GM12878 (cell line): ENCODE results near the gene PPP1R10. TPM values are rescaled to one million over a fixed set of nuclear protein-coding genes. Genes with fewer than 3 reads are reported as not detected.

Source experiments
- ASH2L ChIP-seq: fragments of 300-600, 200-600 bp; sonication (generic); IDR thresholded peaks from 2 replicates; pipeline ENCODE4 v1.6.1; 2017; ENCODE audit warnings: low read depth, mild to moderate bottlenecking, borderline replicate concordance
- FOXK2 ChIP-seq: fragments of 450-650 bp; IDR thresholded peaks from 2 replicates; pipeline ENCODE4 v1.6.1; 2017; ENCODE audit warnings: mild to moderate bottlenecking, moderate library complexity
- GATAD2B ChIP-seq: fragments of 450-650 bp; conservative IDR thresholded peaks from 2 replicates; pipeline ENCODE4 v1.6.1; 2017; ENCODE audit warnings: low read depth, mild to moderate bottlenecking, moderate library complexity
- IKZF2 ChIP-seq, 2 experiments: fragments of 450-650 bp; IDR thresholded peaks; 2 replicates each; pipeline ENCODE4 v1.6.1; 2017; ENCODE audit warnings: mild to moderate bottlenecking in 2 of 2, moderate library complexity in 2 of 2
- NR2F1 ChIP-seq: fragments of 450-650 bp; conservative IDR thresholded peaks from 2 replicates; pipeline ENCODE4 v1.6.1; 2017; ENCODE audit warnings: mild to moderate bottlenecking
- POLR2AphosphoS2 ChIP-seq: IDR thresholded peaks from 2 replicates; pipeline ENCODE4 v1.6.1; 2011; ENCODE audit warnings: low read depth, mild to moderate bottlenecking, low read length, improper control_type of control experiment, moderate library complexity
- POLR2AphosphoS5 ChIP-seq: IDR thresholded peaks from 2 replicates; pipeline ENCODE4 v1.6.1; 2011; ENCODE audit warnings: mild to moderate bottlenecking, low read length, inconsistent platforms
- RAD21 ChIP-seq: IDR thresholded peaks from 2 replicates; pipeline ENCODE4 v1.6.1; 2011; ENCODE audit warnings: mild to moderate bottlenecking, low read depth, low read length, moderate library complexity; ENCODE audit not compliant: insufficient read depth
- RELA ChIP-seq: fragments of 450-650 bp; IDR thresholded peaks from 2 replicates; pipeline ENCODE4 v1.8.0; 2014; ENCODE audit warnings: borderline replicate concordance; ENCODE audit not compliant: partially characterized antibody
- SMC3 ChIP-seq: IDR thresholded peaks from 2 replicates; pipeline ENCODE4 v1.6.1; 2011; ENCODE audit warnings: low read length, improper control_type of control experiment, borderline replicate concordance
- WRNIP1 ChIP-seq: IDR thresholded peaks from 2 replicates; pipeline ENCODE4 v1.6.1; 2011; ENCODE audit warnings: low read depth, low read length, improper control_type of control experiment, borderline replicate concordance
- ZNF384 ChIP-seq: IDR thresholded peaks from 2 replicates; pipeline ENCODE4 v1.6.1; 2012; ENCODE audit warnings: low read depth, mild to moderate bottlenecking, low read length, improper control_type of control experiment, borderline replicate concordance
- polyA plus RNA-seq, 11 experiments: library from polyadenylated mRNA; depleted of rRNA in 4 of 11; unstranded in 6 of 11; stranded (reverse) in 5 of 11; fragments of >200 nt; fragmentation: Nextera tagmentation in 4 of 11; fragmentation: Illumina TruSeq in 1 of 11; extraction: Ambion mirVana in 4 of 11; extraction: Trizol in 1 of 11; gene quantifications; 1 replicate in 1 of 11; 2 replicates in 10 of 11; pipeline versions ENCODE4 v1.2.1 to v1.2.3, GENCODE V29; 2011 to 2016; ENCODE audit warnings: inconsistent platforms in 2 of 11, missing spikeins in 2 of 11, low read depth in 1 of 11
- total RNA-seq, 4 experiments: library from RNA; depleted of rRNA in 3 of 4; stranded (reverse); fragments of >200 nt in 3 of 4; fragmentation: Illumina TruSeq in 1 of 4; extraction: Trizol in 1 of 4; gene quantifications; 2 replicates each; pipeline versions ENCODE4 v1.2.1 to v1.2.3, GENCODE V29; 2013 to 2021
- TF ChIP-seq, protein P1 (sequence below): fragments of 450-650 bp; IDR thresholded peaks from 2 replicates; pipeline ENCODE4 v1.6.1; 2018; ENCODE audit warnings: mild to moderate bottlenecking, low read depth, moderate library complexity; ENCODE audit not compliant: partially characterized antibody
- TF ChIP-seq, protein P2 (sequence below), 3 experiments: IDR thresholded peaks in 2 of 3; conservative IDR thresholded peaks in 1 of 3; 2 replicates each; pipeline ENCODE4 v1.5.1; 2011; ENCODE audit warnings: low read depth in 3 of 3, low read length in 3 of 3, mild to moderate bottlenecking in 3 of 3, control low read depth in 2 of 3, moderate library complexity in 2 of 3, inconsistent platforms in 1 of 3, mixed read lengths in 1 of 3; ENCODE audit not compliant: control insufficient read depth in 2 of 3, insufficient read depth in 1 of 3; ENCODE audit errors: extremely low read depth in 1 of 3
- TF ChIP-seq, protein P3 (sequence below): fragments of 450-650 bp; IDR thresholded peaks from 2 replicates; pipeline ENCODE4 v1.6.1; 2017; ENCODE audit warnings: borderline replicate concordance
- TF ChIP-seq, protein P4 (sequence below): IDR thresholded peaks from 2 replicates; pipeline ENCODE4 v1.6.1; 2012; ENCODE audit warnings: low read length, inconsistent platforms
- TF ChIP-seq, protein P5 (sequence below): IDR thresholded peaks from 2 replicates; pipeline ENCODE4 v1.6.1; 2011; ENCODE audit warnings: low read depth, low read length, improper control_type of control experiment, borderline replicate concordance
- TF ChIP-seq, protein P6 (sequence below): fragments of 450-650 bp; IDR thresholded peaks from 2 replicates; pipeline ENCODE4 v1.6.1; 2016; ENCODE audit warnings: mild to moderate bottlenecking

The PPP1R10 gene
- total and polyA plus RNA-seq, 10 of the 15 experiments (the other 5 are each of a cell fraction or from before 2014, with no cell fraction given), result 11.3 to 83.8 (median 41.2) TPM

DNA sequence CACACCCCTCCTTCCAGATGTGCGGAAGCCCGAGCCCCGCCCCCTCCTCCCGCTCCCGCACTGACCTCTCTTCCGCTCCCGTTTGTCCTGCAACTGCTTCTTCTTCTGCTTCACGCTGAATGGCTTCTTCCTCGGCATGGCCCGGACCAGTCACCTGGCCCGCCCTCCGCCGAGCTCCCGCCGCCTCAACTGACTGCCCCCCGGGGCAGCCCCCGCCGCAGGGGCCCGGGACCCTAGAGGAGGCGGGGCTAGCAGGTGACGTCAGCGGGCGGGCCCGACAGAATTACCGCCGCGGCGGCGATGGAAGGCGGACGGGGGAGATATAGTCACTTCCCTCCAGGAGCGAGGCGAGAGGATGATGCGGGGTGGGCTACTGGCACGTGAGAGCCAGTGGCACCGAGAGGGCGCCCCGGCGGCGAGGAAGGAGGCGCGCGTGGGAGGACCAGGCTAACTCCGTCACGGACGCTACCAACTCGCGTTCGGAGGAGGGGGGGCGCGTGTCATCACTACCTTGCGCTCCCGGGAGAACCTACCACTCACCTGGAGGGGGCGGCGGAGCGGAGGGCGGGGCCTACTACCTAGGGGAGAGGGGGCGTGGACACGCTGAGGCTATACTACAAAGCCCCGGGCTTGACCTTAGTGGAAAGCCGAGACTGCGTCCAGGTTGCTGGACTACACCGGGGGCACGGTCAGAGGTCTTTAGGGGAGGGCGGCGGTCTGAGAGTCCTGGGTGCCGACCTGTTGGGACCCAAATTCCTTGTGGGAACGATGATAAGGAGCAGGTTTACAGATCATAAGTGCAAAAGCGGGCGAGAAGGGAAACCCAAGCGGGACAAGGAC lies 60.8 kb downstream of the PPP1R10 start, which contains the start of gene GNL1 (continued):
- TF ChIP-seq, protein P1, sequence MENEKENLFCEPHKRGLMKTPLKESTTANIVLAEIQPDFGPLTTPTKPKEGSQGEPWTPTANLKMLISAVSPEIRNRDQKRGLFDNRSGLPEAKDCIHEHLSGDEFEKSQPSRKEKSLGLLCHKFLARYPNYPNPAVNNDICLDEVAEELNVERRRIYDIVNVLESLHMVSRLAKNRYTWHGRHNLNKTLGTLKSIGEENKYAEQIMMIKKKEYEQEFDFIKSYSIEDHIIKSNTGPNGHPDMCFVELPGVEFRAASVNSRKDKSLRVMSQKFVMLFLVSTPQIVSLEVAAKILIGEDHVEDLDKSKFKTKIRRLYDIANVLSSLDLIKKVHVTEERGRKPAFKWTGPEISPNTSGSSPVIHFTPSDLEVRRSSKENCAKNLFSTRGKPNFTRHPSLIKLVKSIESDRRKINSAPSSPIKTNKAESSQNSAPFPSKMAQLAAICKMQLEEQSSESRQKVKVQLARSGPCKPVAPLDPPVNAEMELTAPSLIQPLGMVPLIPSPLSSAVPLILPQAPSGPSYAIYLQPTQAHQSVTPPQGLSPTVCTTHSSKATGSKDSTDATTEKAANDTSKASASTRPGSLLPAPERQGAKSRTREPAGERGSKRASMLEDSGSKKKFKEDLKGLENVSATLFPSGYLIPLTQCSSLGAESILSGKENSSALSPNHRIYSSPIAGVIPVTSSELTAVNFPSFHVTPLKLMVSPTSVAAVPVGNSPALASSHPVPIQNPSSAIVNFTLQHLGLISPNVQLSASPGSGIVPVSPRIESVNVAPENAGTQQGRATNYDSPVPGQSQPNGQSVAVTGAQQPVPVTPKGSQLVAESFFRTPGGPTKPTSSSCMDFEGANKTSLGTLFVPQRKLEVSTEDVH, result no peak
- TF ChIP-seq FOXK2, result peak; percentile 95
- TF ChIP-seq POLR2AphosphoS2, result no peak
- TF ChIP-seq GATAD2B, result peak; percentile 36; the same call in 1 of the 2 replicates
- no peak for TF ChIP-seq WRNIP1
- no peak for TF ChIP-seq ASH2L
- TF ChIP-seq SMC3, result no peak
- no peak for TF ChIP-seq POLR2AphosphoS5
- TF ChIP-seq, protein P2, sequence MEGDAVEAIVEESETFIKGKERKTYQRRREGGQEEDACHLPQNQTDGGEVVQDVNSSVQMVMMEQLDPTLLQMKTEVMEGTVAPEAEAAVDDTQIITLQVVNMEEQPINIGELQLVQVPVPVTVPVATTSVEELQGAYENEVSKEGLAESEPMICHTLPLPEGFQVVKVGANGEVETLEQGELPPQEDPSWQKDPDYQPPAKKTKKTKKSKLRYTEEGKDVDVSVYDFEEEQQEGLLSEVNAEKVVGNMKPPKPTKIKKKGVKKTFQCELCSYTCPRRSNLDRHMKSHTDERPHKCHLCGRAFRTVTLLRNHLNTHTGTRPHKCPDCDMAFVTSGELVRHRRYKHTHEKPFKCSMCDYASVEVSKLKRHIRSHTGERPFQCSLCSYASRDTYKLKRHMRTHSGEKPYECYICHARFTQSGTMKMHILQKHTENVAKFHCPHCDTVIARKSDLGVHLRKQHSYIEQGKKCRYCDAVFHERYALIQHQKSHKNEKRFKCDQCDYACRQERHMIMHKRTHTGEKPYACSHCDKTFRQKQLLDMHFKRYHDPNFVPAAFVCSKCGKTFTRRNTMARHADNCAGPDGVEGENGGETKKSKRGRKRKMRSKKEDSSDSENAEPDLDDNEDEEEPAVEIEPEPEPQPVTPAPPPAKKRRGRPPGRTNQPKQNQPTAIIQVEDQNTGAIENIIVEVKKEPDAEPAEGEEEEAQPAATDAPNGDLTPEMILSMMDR (IDR thresholded peaks at IDR 0.05 in 2 of 3, conservative IDR thresholded peaks at IDR 0.05 in 1 of 3; ENCODE audit: control insufficient read depth in 2 of 3, extremely low read depth in 1 of 3, insufficient read depth in 1 of 3, low read depth in 3 of 3, low read length in 3 of 3), result no peak
- no peak for TF ChIP-seq ZNF384
- peak; percentile 77 for TF ChIP-seq RELA
- TF ChIP-seq RAD21, result no peak
- TF ChIP-seq, protein P3, sequence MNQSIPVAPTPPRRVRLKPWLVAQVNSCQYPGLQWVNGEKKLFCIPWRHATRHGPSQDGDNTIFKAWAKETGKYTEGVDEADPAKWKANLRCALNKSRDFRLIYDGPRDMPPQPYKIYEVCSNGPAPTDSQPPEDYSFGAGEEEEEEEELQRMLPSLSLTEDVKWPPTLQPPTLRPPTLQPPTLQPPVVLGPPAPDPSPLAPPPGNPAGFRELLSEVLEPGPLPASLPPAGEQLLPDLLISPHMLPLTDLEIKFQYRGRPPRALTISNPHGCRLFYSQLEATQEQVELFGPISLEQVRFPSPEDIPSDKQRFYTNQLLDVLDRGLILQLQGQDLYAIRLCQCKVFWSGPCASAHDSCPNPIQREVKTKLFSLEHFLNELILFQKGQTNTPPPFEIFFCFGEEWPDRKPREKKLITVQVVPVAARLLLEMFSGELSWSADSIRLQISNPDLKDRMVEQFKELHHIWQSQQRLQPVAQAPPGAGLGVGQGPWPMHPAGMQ, result no peak
- TF ChIP-seq NR2F1, result peak; percentile 100
- TF ChIP-seq, protein P4, sequence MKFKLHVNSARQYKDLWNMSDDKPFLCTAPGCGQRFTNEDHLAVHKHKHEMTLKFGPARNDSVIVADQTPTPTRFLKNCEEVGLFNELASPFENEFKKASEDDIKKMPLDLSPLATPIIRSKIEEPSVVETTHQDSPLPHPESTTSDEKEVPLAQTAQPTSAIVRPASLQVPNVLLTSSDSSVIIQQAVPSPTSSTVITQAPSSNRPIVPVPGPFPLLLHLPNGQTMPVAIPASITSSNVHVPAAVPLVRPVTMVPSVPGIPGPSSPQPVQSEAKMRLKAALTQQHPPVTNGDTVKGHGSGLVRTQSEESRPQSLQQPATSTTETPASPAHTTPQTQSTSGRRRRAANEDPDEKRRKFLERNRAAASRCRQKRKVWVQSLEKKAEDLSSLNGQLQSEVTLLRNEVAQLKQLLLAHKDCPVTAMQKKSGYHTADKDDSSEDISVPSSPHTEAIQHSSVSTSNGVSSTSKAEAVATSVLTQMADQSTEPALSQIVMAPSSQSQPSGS, result peak; percentile 18; the same call in 1 of the 2 replicates
- peak in 1 of 2 experiments; percentile 12; a peak in 1 of 4 replicates for TF ChIP-seq IKZF2 (IDR thresholded peaks at IDR 0.05)
- TF ChIP-seq, protein P5, sequence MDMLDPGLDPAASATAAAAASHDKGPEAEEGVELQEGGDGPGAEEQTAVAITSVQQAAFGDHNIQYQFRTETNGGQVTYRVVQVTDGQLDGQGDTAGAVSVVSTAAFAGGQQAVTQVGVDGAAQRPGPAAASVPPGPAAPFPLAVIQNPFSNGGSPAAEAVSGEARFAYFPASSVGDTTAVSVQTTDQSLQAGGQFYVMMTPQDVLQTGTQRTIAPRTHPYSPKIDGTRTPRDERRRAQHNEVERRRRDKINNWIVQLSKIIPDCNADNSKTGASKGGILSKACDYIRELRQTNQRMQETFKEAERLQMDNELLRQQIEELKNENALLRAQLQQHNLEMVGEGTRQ, result no peak
- TF ChIP-seq, protein P6, sequence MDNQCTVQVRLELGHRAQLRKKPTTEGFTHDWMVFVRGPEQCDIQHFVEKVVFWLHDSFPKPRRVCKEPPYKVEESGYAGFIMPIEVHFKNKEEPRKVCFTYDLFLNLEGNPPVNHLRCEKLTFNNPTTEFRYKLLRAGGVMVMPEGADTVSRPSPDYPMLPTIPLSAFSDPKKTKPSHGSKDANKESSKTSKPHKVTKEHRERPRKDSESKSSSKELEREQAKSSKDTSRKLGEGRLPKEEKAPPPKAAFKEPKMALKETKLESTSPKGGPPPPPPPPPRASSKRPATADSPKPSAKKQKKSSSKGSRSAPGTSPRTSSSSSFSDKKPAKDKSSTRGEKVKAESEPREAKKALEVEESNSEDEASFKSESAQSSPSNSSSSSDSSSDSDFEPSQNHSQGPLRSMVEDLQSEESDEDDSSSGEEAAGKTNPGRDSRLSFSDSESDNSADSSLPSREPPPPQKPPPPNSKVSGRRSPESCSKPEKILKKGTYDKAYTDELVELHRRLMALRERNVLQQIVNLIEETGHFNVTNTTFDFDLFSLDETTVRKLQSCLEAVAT, result no peak
